ENCODE results near the gene CEP57L1. TPM values are rescaled to one million over a fixed set of nuclear protein-coding genes. Genes with fewer than 3 reads are reported as not detected.
A peak's percentile ranks its signal among the peaks of the same experiment; 100 is the strongest.

Gene CEP57L1
- total and polyA plus RNA-seq, 3 donors from 2014 or later: 32.5 to 50.6 (median 32.7) TPM

DNA sequence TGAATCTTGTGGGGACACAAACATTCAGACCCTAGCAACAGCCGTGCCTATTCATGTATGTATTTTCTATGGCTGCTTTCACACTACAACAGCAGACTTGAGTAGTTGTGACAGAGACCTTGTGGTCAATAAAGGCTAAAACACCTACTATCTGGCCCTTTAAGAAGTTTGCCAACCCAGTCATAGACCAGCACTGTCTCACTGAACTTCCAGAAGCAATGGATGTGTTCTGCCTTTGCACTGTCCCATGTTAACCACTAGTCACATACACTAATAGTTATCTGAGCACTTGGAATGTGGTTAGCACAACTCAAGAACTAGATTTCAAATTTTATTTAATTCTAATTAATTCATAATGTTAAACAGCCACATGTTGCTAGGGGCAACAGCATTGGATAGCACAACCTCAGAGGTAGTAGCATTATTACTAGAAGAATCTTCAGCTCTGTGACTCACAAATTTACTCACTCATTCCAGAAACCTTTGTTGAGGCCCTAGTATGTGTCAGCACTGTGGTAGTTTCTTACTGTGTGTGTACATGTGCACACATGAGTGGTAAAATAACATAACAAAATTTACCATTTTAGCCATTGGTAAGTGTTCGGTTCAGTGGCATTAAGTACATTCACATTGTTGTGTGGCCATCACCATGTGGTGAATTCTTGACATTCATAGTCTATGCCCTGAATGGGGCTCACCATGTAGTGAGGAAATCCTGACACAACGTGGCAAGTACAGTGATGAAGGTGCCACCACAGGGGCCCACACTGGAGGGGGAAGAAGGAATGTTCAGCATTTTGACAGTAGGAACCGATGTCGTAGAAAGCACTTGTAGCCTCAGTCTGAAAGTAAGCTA, 107.3 kb downstream of the CEP57L1 start:
- Histone ChIP-seq H3K36me3 (ENCODE audit: low read depth, missing control alignments) (no peaks in the 10 kb centered on the region), H3K4me3 (no peak overlapping the region), H3K27ac (peak overlapping the region in 1 of 2 donors; percentile 75), H3K27me3 (no peaks in the 10 kb centered on the region), H3K4me1 (peaks cover 12% of the 10 kb centered on the region), H3K9me3 (no peaks in the 10 kb centered on the region)
- no peak for DNase-seq
- TF ChIP-seq, protein P1, sequence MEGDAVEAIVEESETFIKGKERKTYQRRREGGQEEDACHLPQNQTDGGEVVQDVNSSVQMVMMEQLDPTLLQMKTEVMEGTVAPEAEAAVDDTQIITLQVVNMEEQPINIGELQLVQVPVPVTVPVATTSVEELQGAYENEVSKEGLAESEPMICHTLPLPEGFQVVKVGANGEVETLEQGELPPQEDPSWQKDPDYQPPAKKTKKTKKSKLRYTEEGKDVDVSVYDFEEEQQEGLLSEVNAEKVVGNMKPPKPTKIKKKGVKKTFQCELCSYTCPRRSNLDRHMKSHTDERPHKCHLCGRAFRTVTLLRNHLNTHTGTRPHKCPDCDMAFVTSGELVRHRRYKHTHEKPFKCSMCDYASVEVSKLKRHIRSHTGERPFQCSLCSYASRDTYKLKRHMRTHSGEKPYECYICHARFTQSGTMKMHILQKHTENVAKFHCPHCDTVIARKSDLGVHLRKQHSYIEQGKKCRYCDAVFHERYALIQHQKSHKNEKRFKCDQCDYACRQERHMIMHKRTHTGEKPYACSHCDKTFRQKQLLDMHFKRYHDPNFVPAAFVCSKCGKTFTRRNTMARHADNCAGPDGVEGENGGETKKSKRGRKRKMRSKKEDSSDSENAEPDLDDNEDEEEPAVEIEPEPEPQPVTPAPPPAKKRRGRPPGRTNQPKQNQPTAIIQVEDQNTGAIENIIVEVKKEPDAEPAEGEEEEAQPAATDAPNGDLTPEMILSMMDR (IDR thresholded peaks at IDR 0.05): no peak
- TF ChIP-seq POLR2A (IDR thresholded peaks at IDR 0.05): no peak
- intact Hi-C loops (cut with DNase I; ENCODE audit: low total_unique reads): no loop called here
- WGBS, 2 donors: 83 to 88% methylated on average over 5 of the region's 5 CpGs

GRCh38 chr6:109204511-109204910, 109.2 kb downstream of the CEP57L1 start:
- Histone ChIP-seq H3K27me3 (no peaks in the 10 kb centered on the region), H3K4me3 (no peak overlapping the region), H3K27ac (no peak overlapping the region), H3K36me3 (ENCODE audit: low read depth, missing control alignments) (no peaks in the 10 kb centered on the region), H3K4me1 (no peaks in the 10 kb centered on the region), H3K9me3 (no peaks in the 10 kb centered on the region)
- intact Hi-C loops (cut with DNase I; ENCODE audit: low total_unique reads): no loop called here
- no peak for DNase-seq
- TF ChIP-seq, protein P1 (IDR thresholded peaks at IDR 0.05): no peak
- TF ChIP-seq POLR2A (IDR thresholded peaks at IDR 0.05): no peak
- WGBS, 2 donors: 88 to 92% methylated on average over 3 of the region's 3 CpGs

- intact Hi-C loops (cut with DNase I; ENCODE audit: low total_unique reads): no loop called here
- WGBS, 2 donors: 80 to 81% methylated on average over 1 of the region's 1 CpG
- TF ChIP-seq, protein P1 (IDR thresholded peaks at IDR 0.05): no peak
- TF ChIP-seq POLR2A (IDR thresholded peaks at IDR 0.05): no peak
Observed at GRCh38 chr6:109212683-109213082, 117.4 kb downstream of the CEP57L1 start.

More at GRCh38 chr6:109212683-109213082, 117.4 kb downstream of the CEP57L1 start:
- no peak overlapping the region for H3K27ac ChIP-seq
- no peak overlapping the region for H3K4me3 ChIP-seq
- H3K9me3 ChIP-seq: no peaks in the 10 kb centered on the region
- H3K27me3 ChIP-seq: no peaks in the 10 kb centered on the region
- DNase-seq: no peak
- H3K36me3 ChIP-seq (ENCODE audit: low read depth, missing control alignments): no peaks in the 10 kb centered on the region
- no peaks in the 10 kb centered on the region for H3K4me1 ChIP-seq

Small RNA genes lying within 50 kb of the gene (small RNA-seq; reads per million reads assigned to genes)
- 0 reads per million in 2 donors for gene RNU6-653P

Other genes starting within 250 kb of the CEP57L1 start
- gene ARMC2, start 247.1 kb upstream of the CEP57L1 start, total RNA-seq: 10 to 100 TPM; 24.0 to 51.4 TPM
- 78.6 TPM for gene ARMC2, start 247.1 kb upstream of the CEP57L1 start, polyA plus RNA-seq (ENCODE audit: insufficient read depth, low read depth, low replicate concordance)
- gene SESN1, start 661 bp upstream of the CEP57L1 start, total RNA-seq: 100 to 1,000 TPM; 132 to 152 TPM
- 82.0 TPM for gene SESN1, start 661 bp upstream of the CEP57L1 start, polyA plus RNA-seq (ENCODE audit: insufficient read depth, low read depth, low replicate concordance)